Esophagus squamous epithelium (tissue), 5 donors: ENCODE measurements around the gene CD55. TPM values are rescaled to one million over a fixed set of nuclear protein-coding genes. Genes with fewer than 3 reads are reported as not detected.

Experiments used
- DNase-seq: peaks from one replicate; lab custom pipeline; 2025; lab: John Stamatoyannopoulos, UW
- H3K27ac ChIP-seq, 4 donors: fragments of 200-600 bp; sonication (generic); one replicate each; pipeline ENCODE4 v1.5.1; 2016 to 2019; ENCODE audit warnings: mild to moderate bottlenecking in 1 of 4
- H3K27me3 ChIP-seq, 4 donors: fragments of 200-600 bp; sonication (generic); 1 replicate in 3 of 4; 2 replicates in 1 of 4; pipeline versions ENCODE4 v1.5.1 to v1.6.0; 2017 to 2021; ENCODE audit warnings: antibody characterized with exemption in 1 of 4
- H3K36me3 ChIP-seq, 3 donors: fragments of 200-600 bp; sonication (generic); one replicate each; pipeline ENCODE4 v1.5.1; 2016 to 2019
- H3K4me1 ChIP-seq, 3 donors: fragments of 200-600 bp; sonication (generic); one replicate each; pipeline ENCODE4 v1.5.1; 2017 to 2019
- H3K4me3 ChIP-seq, 4 donors: fragments of 200-600 bp; sonication (generic); 1 replicate in 3 of 4; 2 replicates in 1 of 4; pipeline ENCODE4 v1.5.1; 2016 to 2019; ENCODE audit warnings: mild to moderate bottlenecking in 2 of 4, moderate library complexity in 1 of 4
- H3K9me3 ChIP-seq, 3 donors: fragments of 200-600 bp; sonication (generic); one replicate each; pipeline ENCODE4 v1.5.1; 2016 to 2019
- CTCF ChIP-seq, 6 experiments: fragments of 450-650 bp in 4 of 6; fragments of 200-600 bp in 2 of 6; sonication (generic) in 2 of 6; IDR thresholded peaks; one replicate each; pipeline ENCODE4 v1.5.1; 2016 to 2019; ENCODE audit warnings: antibody characterized with exemption in 6 of 6, mild to moderate bottlenecking in 4 of 6, moderate library complexity in 4 of 6
- POLR2A ChIP-seq, 4 donors: fragments of 450-650 bp; IDR thresholded peaks; one replicate each; pipeline ENCODE4 v1.6.1; 2017; ENCODE audit warnings: antibody characterized with exemption in 4 of 4, mild to moderate bottlenecking in 4 of 4, moderate library complexity in 3 of 4
- WGBS, 2 donors: methylation state at CpG; one replicate each; pipeline ENCODE4 v1.1.5; 2018; 5-methylcytosine and 5-hydroxymethylcytosine counted together
- intact Hi-C: fragments of 100-400 bp; cut with DNase I; formaldehyde crosslinking; loops from one replicate; pipeline ENCODE4 v1.15.0; 2022
- total RNA-seq, 4 donors: library from RNA; depleted of rRNA; stranded (reverse); fragments of >200 nt; gene quantifications; one replicate each; pipeline ENCODE4 v1.1.0, GENCODE V29; 2016
- donor health status: DM: yes; HTN: yes; CAD: no.

CD55 gene
- total RNA-seq, 4 donors from 2014 or later, result 36.5 to 100 (median 72.2) TPM

- Histone ChIP-seq H3K27ac (no peak overlapping the region), H3K4me1 (no peaks in the 10 kb centered on the region), H3K4me3 (no peak overlapping the region), H3K27me3 (no peaks in the 10 kb centered on the region), H3K9me3 (no peaks in the 10 kb centered on the region), H3K36me3 (peaks cover 0 to 87% (median 15%) of the 10 kb centered on the region in 3 donors)
- TF ChIP-seq CTCF (IDR thresholded peaks at IDR 0.05) (no peak), POLR2A (IDR thresholded peaks at IDR 0.05) (no peak)
- intact Hi-C loops, result no loop called here
- no peak for DNase-seq
- WGBS, 2 donors, result 80 to 87% methylated on average over 5 of the region's 5 CpGs
These were observed 8.7 kb downstream of the CD55 start for GRCh38 chr1:207330011-207330710.

- no peak overlapping the region for H3K4me3 ChIP-seq
- peaks cover 0 to 3% (median 0%) of the 10 kb centered on the region in 3 donors for H3K4me1 ChIP-seq
- H3K27ac ChIP-seq, result no peak overlapping the region
- no peaks in the 10 kb centered on the region for H3K27me3 ChIP-seq
- H3K36me3 ChIP-seq, result peaks cover 0 to 78% (median 15%) of the 10 kb centered on the region in 3 donors
- TF ChIP-seq CTCF (IDR thresholded peaks at IDR 0.05), result no peak
- TF ChIP-seq POLR2A (IDR thresholded peaks at IDR 0.05), result no peak
- 75 to 85% methylated on average over 4 of the region's 4 CpGs for WGBS, 2 donors
- intact Hi-C loops, result no loop called here
- H3K9me3 ChIP-seq, result no peaks in the 10 kb centered on the region
- DNase-seq, result no peak
These were observed 10.2 kb downstream of the CD55 start for GRCh38 chr1:207331354-207332313.

- peaks cover 0 to 78% (median 5%) of the 10 kb centered on the region in 3 donors for H3K36me3 ChIP-seq
- intact Hi-C loops, result no loop called here
- no peak overlapping the region for H3K27ac ChIP-seq
- no peaks in the 10 kb centered on the region for H3K9me3 ChIP-seq
- TF ChIP-seq POLR2A (IDR thresholded peaks at IDR 0.05) (no peak), CTCF (IDR thresholded peaks at IDR 0.05) (no peak)
- DNase-seq, result no peak
- no peaks in the 10 kb centered on the region for H3K27me3 ChIP-seq
- no peak overlapping the region for H3K4me3 ChIP-seq
- 57 to 75% methylated on average over 2 to 3 of the region's 3 CpGs for WGBS, 2 donors
- peaks cover 0 to 3% (median 0%) of the 10 kb centered on the region in 3 donors for H3K4me1 ChIP-seq
These were observed 11.6 kb downstream of the CD55 start for GRCh38 chr1:207333009-207333600.

- Histone ChIP-seq H3K9me3 (no peaks in the 10 kb centered on the region), H3K27ac (no peak overlapping the region), H3K36me3 (peaks cover 0 to 78% (median 5%) of the 10 kb centered on the region in 3 donors), H3K4me1 (peaks cover 0 to 3% (median 0%) of the 10 kb centered on the region in 3 donors), H3K4me3 (no peak overlapping the region), H3K27me3 (no peaks in the 10 kb centered on the region)
- 86 to 94% methylated on average over 1 of the region's 1 CpG for WGBS, 2 donors
- DNase-seq, result no peak
- intact Hi-C loops, result no loop called here
- TF ChIP-seq POLR2A (IDR thresholded peaks at IDR 0.05), result no peak
- TF ChIP-seq CTCF (IDR thresholded peaks at IDR 0.05), result no peak
These were observed 12.1 kb downstream of the CD55 start for GRCh38 chr1:207333620-207334019.
